Liver (tissue), 3 donors: Measurements from ENCODE around the gene SLC30A10.

ENCODE experiments used
- CTCF ChIP-seq: fragments of 150-350 bp; IDR thresholded peaks from 2 replicates; pipeline ENCODE4 v1.5.1; 2017; ENCODE audit warnings: improper control_type of control experiment, low read depth, low read length; ENCODE audit not compliant: missing input control
- EGR1 ChIP-seq, 2 donors: IDR thresholded peaks; 2 replicates each; pipeline ENCODE4 v1.6.1; 2016 to 2018; ENCODE audit warnings: antibody characterized with exemption in 2 of 2, low read depth in 2 of 2
- FOXA2 ChIP-seq: IDR thresholded peaks from 2 replicates; pipeline ENCODE4 v1.6.1; 2016; ENCODE audit warnings: antibody characterized with exemption
- GABPA ChIP-seq, 2 donors: IDR thresholded peaks in 1 of 2; conservative IDR thresholded peaks in 1 of 2; 2 replicates each; pipeline ENCODE4 v1.6.1; 2016; ENCODE audit warnings: antibody characterized with exemption in 2 of 2, mild to moderate bottlenecking in 1 of 2, moderate library complexity in 1 of 2
- JUND ChIP-seq, 2 donors: IDR thresholded peaks; 2 replicates each; pipeline ENCODE4 v1.6.1; 2016; ENCODE audit warnings: antibody characterized with exemption in 2 of 2
- MAX ChIP-seq: IDR thresholded peaks from 2 replicates; pipeline ENCODE4 v1.6.1; 2016; ENCODE audit warnings: antibody characterized with exemption
- RAD21 ChIP-seq, 2 donors: IDR thresholded peaks; 2 replicates each; pipeline ENCODE4 v1.6.1; 2016; ENCODE audit warnings: antibody characterized with exemption in 2 of 2, mild to moderate bottlenecking in 2 of 2
- RXRA ChIP-seq, 2 donors: IDR thresholded peaks; 2 replicates each; pipeline ENCODE4 v1.6.1; 2017 to 2018; ENCODE audit warnings: antibody characterized with exemption in 2 of 2, mild to moderate bottlenecking in 1 of 2
- SP1 ChIP-seq: IDR thresholded peaks from 2 replicates; pipeline ENCODE4 v1.6.1; 2018; ENCODE audit warnings: antibody characterized with exemption, mild to moderate bottlenecking
- TAF1 ChIP-seq: conservative IDR thresholded peaks from 2 replicates; pipeline ENCODE4 v1.6.1; 2016; ENCODE audit warnings: antibody characterized with exemption, mild to moderate bottlenecking
- YY1 ChIP-seq: IDR thresholded peaks from 2 replicates; pipeline ENCODE4 v1.6.1; 2016; ENCODE audit warnings: antibody characterized with exemption, mild to moderate bottlenecking
- TF ChIP-seq, protein P1 (sequence below): IDR thresholded peaks from 2 replicates; pipeline ENCODE4 v1.6.1; 2016; ENCODE audit warnings: antibody characterized with exemption, mild to moderate bottlenecking
- TF ChIP-seq, protein P2 (sequence below): IDR thresholded peaks from 2 replicates; pipeline ENCODE4 v1.6.1; 2016; ENCODE audit warnings: antibody characterized with exemption
- TF ChIP-seq, protein P3 (sequence below): IDR thresholded peaks from 2 replicates; pipeline ENCODE4 v1.6.1; 2016; ENCODE audit warnings: antibody characterized with exemption
- donor health status: healthy.
- donor health status: healthy.

GRCh38 chr1:219927956-219928790, at the start of gene SLC30A10:
- TF ChIP-seq YY1 = peak; percentile 83
- no peak for TF ChIP-seq CTCF
- TF ChIP-seq, protein P1, sequence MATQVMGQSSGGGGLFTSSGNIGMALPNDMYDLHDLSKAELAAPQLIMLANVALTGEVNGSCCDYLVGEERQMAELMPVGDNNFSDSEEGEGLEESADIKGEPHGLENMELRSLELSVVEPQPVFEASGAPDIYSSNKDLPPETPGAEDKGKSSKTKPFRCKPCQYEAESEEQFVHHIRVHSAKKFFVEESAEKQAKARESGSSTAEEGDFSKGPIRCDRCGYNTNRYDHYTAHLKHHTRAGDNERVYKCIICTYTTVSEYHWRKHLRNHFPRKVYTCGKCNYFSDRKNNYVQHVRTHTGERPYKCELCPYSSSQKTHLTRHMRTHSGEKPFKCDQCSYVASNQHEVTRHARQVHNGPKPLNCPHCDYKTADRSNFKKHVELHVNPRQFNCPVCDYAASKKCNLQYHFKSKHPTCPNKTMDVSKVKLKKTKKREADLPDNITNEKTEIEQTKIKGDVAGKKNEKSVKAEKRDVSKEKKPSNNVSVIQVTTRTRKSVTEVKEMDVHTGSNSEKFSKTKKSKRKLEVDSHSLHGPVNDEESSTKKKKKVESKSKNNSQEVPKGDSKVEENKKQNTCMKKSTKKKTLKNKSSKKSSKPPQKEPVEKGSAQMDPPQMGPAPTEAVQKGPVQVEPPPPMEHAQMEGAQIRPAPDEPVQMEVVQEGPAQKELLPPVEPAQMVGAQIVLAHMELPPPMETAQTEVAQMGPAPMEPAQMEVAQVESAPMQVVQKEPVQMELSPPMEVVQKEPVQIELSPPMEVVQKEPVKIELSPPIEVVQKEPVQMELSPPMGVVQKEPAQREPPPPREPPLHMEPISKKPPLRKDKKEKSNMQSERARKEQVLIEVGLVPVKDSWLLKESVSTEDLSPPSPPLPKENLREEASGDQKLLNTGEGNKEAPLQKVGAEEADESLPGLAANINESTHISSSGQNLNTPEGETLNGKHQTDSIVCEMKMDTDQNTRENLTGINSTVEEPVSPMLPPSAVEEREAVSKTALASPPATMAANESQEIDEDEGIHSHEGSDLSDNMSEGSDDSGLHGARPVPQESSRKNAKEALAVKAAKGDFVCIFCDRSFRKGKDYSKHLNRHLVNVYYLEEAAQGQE = peak; percentile 50
- peak; percentile 43 to 49 for TF ChIP-seq RXRA (IDR thresholded peaks at IDR 0.05)
- no peak for TF ChIP-seq GABPA (IDR thresholded peaks at IDR 0.05 in 1 of 2, conservative IDR thresholded peaks at IDR 0.05 in 1 of 2)
- peak; percentile 76 for TF ChIP-seq TAF1
- peak; percentile 38 for TF ChIP-seq MAX
- TF ChIP-seq RAD21 (IDR thresholded peaks at IDR 0.05) = peak in 1 of 2 donors; percentile 43
- TF ChIP-seq JUND (IDR thresholded peaks at IDR 0.05) = no peak
- TF ChIP-seq FOXA2 = no peak
- TF ChIP-seq, protein P2, sequence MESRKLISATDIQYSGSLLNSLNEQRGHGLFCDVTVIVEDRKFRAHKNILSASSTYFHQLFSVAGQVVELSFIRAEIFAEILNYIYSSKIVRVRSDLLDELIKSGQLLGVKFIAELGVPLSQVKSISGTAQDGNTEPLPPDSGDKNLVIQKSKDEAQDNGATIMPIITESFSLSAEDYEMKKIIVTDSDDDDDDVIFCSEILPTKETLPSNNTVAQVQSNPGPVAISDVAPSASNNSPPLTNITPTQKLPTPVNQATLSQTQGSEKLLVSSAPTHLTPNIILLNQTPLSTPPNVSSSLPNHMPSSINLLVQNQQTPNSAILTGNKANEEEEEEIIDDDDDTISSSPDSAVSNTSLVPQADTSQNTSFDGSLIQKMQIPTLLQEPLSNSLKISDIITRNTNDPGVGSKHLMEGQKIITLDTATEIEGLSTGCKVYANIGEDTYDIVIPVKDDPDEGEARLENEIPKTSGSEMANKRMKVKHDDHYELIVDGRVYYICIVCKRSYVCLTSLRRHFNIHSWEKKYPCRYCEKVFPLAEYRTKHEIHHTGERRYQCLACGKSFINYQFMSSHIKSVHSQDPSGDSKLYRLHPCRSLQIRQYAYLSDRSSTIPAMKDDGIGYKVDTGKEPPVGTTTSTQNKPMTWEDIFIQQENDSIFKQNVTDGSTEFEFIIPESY = no peak
- peak; percentile 71 for TF ChIP-seq SP1
- TF ChIP-seq, protein P3, sequence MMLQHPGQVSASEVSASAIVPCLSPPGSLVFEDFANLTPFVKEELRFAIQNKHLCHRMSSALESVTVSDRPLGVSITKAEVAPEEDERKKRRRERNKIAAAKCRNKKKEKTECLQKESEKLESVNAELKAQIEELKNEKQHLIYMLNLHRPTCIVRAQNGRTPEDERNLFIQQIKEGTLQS = no peak
- TF ChIP-seq EGR1 (IDR thresholded peaks at IDR 0.05; ENCODE audit: low read depth in 2 of 2) = no peak
